EH (cell line): Measurements from ENCODE around the gene RRP8.
A peak's percentile ranks its signal among the peaks of the same experiment; 100 is the strongest.

Experiments
- DNase-seq: peaks from one replicate; pipeline ENCODE4 v3.0.0-alpha.2; 2015; ENCODE audit warnings: low read depth

The RRP8 gene

DNA sequence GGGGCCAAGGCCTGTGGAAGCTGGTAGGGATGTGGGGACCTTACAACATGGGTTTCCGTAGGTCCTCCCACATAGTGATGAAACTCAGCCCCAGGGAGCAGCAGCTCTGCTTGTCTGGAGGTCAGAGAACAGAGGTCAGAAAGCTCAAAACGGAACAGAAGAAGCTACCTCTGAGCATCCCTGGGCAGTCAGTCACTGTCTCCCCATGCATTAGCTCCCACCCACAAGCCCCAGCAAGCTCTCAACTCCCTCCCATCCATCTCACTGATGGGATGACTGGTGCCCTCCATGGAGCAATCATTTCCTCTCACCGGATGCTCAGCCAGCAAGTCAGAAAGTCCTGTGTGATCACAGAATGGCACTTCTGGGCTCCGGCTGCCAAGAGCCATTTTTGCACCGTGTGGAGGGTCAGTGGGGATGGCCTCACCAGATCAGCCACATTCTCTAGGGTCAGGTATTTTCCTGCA is 13.9 kb upstream of the RRP8 start:
- no peak for DNase-seq

DNA sequence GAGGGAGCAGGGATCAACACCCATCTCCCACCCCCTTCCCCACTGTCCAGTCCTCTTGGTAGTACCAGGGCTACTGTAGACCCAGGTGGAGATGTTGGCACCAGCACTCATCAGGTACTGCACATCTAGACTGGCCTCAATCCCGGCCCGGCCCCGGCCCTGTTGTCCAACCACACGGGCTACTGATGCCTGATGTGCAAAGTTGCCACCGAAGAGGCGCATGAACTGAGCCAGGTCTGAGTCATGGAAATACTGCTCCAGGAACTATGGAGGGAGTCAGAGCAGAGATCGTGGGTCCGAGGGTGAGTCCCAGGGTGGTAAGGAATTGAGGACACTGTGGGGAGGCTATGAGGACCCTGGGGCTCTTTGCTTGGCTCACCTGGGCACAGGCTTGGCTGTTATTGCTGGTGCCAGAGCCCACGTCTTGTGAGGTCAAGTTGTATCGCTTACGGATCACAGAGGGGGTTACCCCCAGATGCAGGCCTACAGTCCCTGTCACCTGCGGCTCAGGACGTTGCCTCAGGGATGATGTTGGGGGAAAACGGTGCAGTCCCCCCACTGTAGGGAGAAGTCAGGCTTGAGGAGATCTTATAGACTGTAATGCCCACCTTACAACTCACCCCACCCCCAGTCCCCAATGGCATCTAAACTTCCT is 13.3 kb upstream of the RRP8 start:
- DNase-seq: no peak

DNA sequence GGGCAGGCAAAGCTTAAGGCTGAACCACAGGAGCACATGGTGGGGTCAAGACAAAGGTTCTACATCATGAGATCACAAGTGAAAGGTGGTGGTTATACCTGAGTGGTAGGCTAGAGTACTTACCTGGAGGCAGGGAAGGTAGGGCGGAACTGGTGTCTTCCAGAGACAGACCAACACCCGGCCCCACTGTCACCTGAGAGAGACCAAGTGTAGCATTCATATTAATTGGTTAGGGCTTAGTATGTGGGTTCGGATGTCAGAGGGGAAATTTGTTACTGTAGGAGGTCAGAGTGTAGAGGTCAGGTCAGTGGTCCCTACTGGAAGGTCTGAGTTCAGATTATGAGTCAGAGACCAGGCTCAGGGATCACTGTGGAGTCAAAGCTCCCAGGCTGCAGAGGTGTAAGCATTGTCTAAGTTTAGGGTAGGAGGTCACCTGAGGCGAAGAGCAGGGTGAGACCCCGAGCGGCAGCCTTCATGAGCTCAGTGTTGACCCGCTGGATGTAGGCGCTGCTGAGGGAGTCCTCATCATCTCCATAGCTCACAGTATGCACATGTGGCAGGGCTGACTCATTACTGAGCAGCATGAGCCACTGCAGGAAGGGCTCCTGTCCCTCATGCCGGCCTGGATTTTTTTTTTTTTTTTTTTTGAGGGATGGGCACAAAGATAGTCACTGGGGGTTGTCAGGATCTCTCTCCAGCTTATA is 12.6 kb upstream of the RRP8 start:
- DNase-seq: peak; percentile 63

DNA sequence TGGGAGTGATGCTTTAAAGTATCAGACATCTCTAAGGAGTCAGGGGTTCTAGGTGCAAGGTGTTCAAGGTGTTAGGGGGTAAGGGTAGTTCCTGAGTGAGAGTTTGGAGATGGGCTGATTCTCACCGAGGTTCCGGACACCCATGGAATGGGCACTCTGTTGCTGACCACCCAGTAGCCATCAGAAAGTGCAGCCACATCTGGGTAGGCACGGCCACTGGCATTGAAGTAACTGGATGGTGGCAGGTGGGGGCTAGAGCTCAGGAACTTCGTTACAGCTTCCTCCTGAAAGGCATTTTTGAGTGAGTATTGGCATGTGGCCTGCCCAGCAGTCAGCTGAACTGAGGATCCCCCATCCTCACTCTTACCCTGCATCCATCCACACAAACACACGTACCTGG is 11.6 kb upstream of the RRP8 start:
- DNase-seq: no peak

- DNase-seq: no peak
Measured at GRCh38 chr11:6614446-6614845, 11.0 kb upstream of the RRP8 start.

- DNase-seq: no peak
Measured at GRCh38 chr11:6613496-6613895, 10.1 kb upstream of the RRP8 start.

GRCh38 chr11:6612213-6613041 is 9.0 kb upstream of the RRP8 start, which contains the start of gene TAF10:
Gene TAF10 (minus strand): TSS chr11:6612216. CDS start chr11:6612189, 27 bp downstream.
- DNase-seq: peak; percentile 98

DNA sequence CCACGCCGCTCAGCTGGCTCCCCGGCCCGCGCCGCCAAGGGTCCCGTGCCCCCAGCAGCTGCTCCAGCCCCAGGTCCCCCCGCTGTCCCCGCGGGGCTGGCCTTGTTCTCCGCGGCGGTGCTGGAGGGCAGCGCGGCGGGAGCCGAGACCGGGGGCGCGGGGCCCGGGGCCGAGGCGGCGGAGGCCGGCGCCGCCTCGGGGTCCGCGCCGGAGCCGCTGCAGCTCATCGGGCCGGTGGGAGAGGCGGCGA is 8.5 kb upstream of the RRP8 start:
- no peak for DNase-seq

DNA sequence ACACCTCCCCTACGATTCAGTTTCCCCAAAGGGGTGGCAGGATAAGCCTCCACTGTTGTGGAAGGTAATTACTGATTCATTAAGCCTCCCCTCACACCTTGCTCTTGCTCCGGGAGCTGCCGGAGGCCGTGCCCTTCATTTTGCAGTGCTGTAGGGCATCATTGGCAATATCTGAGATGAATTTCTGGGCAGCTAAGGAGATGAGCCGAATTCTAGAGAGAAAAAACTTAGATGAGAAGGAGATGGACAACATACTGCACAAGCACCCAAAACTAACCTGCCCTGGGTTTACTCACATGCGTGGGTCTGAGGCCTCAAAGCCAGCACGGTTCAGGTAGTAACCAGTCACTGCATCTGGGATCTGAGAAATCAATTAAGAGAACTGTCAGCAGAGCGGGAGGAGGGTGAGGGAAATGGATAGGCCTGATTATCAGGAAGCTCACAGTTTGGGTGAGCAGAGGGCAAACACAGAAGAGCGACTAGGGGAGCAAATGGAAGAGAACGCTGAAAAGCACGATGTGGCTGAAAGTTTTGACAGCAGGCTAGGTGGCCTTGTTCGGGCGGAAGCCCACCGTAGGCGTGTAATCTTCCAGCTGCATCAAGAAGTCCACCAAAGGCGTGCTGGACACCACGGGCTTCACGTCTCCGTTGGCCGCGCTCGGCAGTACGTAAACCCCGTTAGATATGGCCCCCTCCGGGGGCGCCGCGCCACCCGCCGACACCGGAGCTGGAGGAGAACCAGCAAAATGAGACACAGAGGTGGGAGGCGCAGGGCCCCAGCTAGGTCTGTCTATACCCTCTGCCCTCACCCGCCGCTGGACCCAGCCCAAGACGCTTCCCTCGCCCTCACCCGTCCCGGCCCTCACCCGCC is 7.9 kb upstream of the RRP8 start:
- peak; percentile 36 for DNase-seq

- no peak for DNase-seq
Measured at GRCh38 chr11:6610591-6610990, 7.2 kb upstream of the RRP8 start.

GRCh38 chr11:6609502-6610015 is 6.1 kb upstream of the RRP8 start:
- DNase-seq: no peak

DNA sequence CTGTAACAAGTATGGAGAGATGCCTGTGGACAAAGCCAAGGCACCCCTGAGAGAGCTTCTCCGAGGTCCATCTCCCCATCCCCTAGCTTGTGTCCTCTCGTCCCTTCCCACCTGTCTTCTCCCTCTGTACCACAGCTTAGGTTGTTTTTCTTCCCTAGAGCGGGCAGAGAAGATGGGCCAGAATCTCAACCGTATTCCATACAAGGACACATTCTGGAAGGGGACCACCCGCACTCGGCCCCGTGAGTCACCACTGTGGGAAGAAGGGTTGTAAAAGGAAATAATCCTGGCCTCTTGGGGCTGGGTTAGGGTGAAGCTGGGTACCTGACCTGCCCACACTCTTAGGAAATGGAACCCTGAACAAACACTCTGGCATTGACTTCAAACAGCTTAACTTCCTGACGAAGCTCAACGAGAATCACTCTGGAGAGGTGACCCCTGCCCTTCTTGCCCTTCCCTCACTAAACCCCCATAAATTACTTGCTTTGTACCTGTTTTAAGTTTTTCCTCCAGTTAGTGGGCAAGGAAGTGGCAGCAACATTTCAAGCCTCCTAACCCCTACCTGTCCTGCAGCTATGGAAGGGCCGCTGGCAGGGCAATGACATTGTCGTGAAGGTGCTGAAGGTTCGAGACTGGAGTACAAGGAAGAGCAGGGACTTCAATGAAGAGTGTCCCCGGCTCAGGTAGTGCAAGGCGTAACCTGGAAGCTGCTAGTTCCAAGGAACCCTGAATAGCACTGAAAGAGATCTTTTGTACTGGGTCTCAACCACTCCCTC is 5.5 kb upstream of the RRP8 start:
- DNase-seq: peak; percentile 33

- no peak for DNase-seq
Measured at GRCh38 chr11:6608011-6608410, 4.6 kb upstream of the RRP8 start.

- DNase-seq: peak; percentile 83
Measured at GRCh38 chr11:6607190-6607795, 3.9 kb upstream of the RRP8 start.

DNA sequence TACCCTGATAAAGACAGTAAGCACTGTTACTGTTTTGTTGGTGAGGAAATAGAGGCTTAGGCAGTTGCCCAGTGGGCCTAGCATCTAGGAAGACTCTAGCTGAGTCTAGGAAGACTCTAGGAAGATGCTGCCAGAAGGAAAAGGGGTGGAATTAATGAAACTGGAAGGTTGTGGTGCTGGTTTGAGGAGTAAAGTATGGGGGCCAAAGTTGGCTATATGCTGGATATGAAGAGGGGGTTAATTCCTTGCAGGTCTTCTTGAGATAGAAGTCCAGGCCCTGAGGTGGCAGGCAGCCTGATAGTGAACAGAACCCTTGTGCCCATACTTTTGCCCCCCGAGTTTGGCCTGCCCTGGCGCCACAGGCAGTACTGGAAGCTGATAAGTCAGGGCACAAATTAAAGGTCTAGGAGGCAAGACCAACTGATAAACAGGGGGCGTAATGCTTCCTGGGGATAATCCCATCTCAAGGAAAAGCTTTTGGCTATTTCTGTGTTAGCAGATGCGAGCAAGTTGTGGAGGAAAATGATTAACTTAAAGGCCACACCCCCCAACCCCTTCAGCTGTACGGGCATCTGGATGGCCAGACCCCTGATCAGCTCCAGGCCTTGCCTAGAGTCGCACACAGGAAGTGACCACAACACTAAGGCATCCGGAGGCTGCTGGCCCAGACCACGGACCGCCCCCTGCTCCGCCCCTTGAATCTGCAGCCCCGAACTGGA is 3.2 kb upstream of the RRP8 start:
- DNase-seq: peak; percentile 97

DNA sequence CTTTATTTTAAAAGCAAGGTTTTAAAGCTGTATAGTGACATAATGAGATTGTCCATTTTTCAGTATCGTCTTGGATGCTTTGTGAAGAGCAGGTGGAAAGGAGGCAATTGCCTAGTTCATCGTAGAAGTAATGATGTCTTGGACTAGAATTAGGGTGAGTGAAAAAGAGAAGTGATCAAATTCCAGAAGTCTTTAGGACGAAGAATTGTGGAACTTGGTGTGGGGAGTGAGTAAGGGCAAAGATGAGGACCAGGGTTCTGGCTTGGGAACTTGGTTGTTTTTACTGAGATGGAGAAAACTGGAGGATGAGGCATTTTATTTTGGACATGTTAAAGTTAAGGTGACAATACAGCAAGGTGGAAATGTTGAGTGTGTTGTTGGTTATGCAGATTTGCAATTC is 1.4 kb upstream of the RRP8 start:
- no peak for DNase-seq

- peak; percentile 78 for DNase-seq
Measured at GRCh38 chr11:6604081-6604626, 738 bp upstream of the RRP8 start.

- DNase-seq: no peak
Measured at GRCh38 chr11:6602096-6602940, 1.1 kb downstream of the RRP8 start.

GRCh38 chr11:6601041-6601461 is 2.4 kb downstream of the RRP8 start:
- no peak for DNase-seq
